Inflammatory macrophage (primary cell): ENCODE results near the gene ATP2C2.
"Not testable (repeated sequence)": the region's sequence is repeated elsewhere in the genome, so short reads cannot be mapped to it uniquely, and the experiment has no call there.

Source experiments
- DNase-seq, 2 donors: peaks; one replicate each; pipeline ENCODE4 v3.0.0-alpha.2; 2020 to 2022

ATP2C2 gene

GRCh38 chr16:84398701-84399100, 30.4 kb downstream of the ATP2C2 start:
- no peak for DNase-seq

GRCh38 chr16:84399912-84400311, 31.6 kb downstream of the ATP2C2 start:
- DNase-seq: not testable (repeated sequence)

GRCh38 chr16:84403435-84403834, 35.1 kb downstream of the ATP2C2 start:
- DNase-seq: not testable (repeated sequence)

- DNase-seq: no peak
These were observed 36.0 kb downstream of the ATP2C2 start for GRCh38 chr16:84404324-84404723.

GRCh38 chr16:84404936-84405639, 36.8 kb downstream of the ATP2C2 start:
- no peak for DNase-seq

- DNase-seq: no peak
These were observed 37.9 kb downstream of the ATP2C2 start for GRCh38 chr16:84406006-84406963.

- DNase-seq: no peak
These were observed 39.4 kb downstream of the ATP2C2 start for GRCh38 chr16:84407588-84408313.

- no peak for DNase-seq
These were observed 40.0 kb downstream of the ATP2C2 start for GRCh38 chr16:84408314-84408690.

GRCh38 chr16:84408856-84409255, 40.5 kb downstream of the ATP2C2 start:
- DNase-seq: no peak

GRCh38 chr16:84410361-84411138, 42.2 kb downstream of the ATP2C2 start:
- no peak for DNase-seq

GRCh38 chr16:84411768-84412167, 43.4 kb downstream of the ATP2C2 start:
- no peak for DNase-seq

GRCh38 chr16:84412262-84412661, 43.9 kb downstream of the ATP2C2 start:
- no peak for DNase-seq

- no peak for DNase-seq
These were observed 45.1 kb downstream of the ATP2C2 start for GRCh38 chr16:84413244-84414004.

GRCh38 chr16:84414789-84415326, 46.5 kb downstream of the ATP2C2 start:
- no peak for DNase-seq

GRCh38 chr16:84416407-84417321, 48.3 kb downstream of the ATP2C2 start:
- DNase-seq: no peak

GRCh38 chr16:84418056-84418849, 49.9 kb downstream of the ATP2C2 start:
- no peak for DNase-seq

GRCh38 chr16:84419730-84420129, 51.4 kb downstream of the ATP2C2 start:
- no peak for DNase-seq

GRCh38 chr16:84420556-84420955, 52.2 kb downstream of the ATP2C2 start:
- not testable (repeated sequence) for DNase-seq
